LHCN-M2 (cell line): ENCODE data around the gene PAPSS2. TPM values are rescaled to one million over a fixed set of nuclear protein-coding genes. Genes with fewer than 3 reads are reported as not detected.
"Not testable (repeated sequence)": the region's sequence is repeated elsewhere in the genome, so short reads cannot be mapped to it uniquely, and the experiment has no call there.

Source experiments
- DNase-seq: peaks from one replicate; pipeline ENCODE4 v3.0.0-alpha.2; 2012; ENCODE audit warnings: low read depth
- polyA plus RNA-seq: library from polyadenylated mRNA; unstranded; fragments of >200 nt; gene quantifications from one replicate; pipeline ENCODE4 v1.2.1, GENCODE V29; 2012; ENCODE audit warnings: missing spikeins
- total RNA-seq: library from RNA; depleted of rRNA; stranded (reverse); fragments of >200 nt; gene quantifications from 2 replicates; pipeline ENCODE4 v1.2.3, GENCODE V29; 2014; rRNA removed

PAPSS2 gene
- total RNA-seq: 34.5 and 41.2 TPM in 2 replicates
- 43.6 TPM for polyA plus RNA-seq

DNA sequence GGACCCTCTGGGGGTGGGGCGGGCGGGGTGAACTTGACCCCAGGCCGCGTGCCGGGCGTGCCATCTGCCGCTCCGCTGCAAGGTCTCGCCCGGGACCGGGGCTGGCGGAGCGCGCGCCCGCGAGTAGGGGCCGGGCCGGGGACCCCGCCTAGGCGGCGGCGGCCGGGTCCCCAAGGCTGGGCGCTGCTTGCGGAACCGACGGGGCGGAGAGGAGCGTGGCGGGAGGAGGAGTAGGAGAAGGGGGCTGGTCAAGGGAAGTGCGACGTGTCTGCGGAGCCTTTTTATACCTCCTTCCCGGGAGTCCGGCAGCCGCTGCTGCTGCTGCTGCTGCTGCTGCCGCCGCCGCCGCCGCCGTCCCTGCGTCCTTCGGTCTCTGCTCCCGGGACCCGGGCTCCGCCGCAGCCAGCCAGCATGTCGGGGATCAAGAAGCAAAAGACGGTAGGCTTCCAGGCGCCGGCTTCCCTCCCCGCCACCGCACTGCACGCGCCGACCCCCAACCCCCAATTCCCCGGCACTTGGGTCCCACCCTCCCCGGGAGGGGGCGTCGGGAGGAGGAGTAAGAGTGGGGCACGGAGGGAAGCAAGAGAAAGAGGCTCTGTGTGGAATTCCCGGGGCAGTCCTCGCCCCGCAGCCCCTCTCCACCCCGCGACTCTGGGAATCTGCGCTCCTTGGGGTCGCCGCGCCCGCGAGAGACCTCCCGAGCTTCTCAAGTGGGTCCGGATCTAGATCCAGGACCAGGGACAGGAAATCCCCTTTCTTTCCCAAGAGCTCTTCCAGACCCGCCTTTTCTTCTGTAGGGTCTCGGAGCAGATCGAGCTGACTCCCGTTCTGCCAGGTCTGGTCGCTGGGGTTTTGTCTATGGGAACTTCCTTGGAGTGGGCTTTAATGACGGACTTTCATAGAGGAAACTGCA lies at the start of gene PAPSS2:
TSS of gene PAPSS2 (plus strand) at position 308 of the 913 bp plus-strand sequence. CDS start at position 412, 104 bp downstream.
- DNase-seq: peak; percentile 52

DNA sequence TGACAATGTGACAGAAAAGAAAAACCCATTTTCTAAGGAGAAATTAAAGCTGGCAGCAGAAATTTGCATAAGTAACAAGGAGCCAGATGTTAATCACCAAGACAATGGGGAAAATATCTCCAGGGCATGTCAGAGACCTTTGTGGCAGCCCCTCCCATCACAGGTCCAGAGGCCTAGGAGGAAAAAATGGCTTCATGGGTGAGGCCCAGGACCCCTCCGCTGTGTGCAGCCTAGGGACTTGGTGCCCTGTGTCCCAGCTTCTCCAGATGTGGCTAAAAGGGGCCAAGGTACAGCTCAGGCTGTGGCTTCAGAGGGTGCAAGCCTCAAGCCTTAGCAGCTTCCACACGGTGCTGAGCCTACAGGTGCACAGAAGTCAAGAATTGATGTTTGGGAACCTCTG lies 48.3 kb upstream of the PAPSS2 start:
- not testable (repeated sequence) for DNase-seq

DNA sequence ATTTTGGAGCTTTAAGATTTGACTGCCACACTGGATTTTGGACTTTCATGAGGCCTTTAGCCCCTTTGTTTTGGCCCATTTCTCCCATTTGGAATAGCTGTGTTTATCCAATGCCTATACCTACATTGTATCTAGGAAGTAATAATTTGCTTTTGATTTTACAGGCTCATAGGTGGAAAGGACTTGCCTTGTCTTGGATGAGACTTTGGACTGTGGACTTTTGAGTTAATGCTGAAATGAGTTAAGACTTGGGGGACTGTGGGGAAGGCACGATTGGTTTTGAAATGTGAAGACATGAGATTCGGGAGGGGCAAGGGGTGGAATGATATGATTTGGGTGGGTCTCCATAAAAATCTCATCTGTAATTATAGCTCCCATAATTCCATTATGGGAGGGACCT lies 47.6 kb upstream of the PAPSS2 start:
- no peak for DNase-seq

DNA sequence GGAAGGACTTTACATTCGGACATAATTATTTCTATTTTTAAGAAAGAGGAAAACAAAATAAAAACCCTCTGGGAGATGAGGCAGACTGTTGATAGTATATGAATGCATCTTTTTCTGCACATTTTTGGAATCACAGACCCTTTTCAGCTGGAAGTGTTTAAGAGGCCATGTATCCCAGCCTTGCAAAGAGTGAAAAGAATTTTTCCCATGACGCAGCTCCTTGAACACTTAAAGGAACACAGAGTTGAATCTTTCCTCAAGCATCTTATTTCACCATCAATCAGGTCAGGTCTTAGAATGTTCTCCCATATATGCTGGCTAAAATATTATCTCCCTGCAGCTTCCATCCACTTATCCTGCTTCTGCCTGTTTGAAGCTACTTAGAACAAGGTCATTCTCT lies 45.9 kb upstream of the PAPSS2 start:
- no peak for DNase-seq

DNA sequence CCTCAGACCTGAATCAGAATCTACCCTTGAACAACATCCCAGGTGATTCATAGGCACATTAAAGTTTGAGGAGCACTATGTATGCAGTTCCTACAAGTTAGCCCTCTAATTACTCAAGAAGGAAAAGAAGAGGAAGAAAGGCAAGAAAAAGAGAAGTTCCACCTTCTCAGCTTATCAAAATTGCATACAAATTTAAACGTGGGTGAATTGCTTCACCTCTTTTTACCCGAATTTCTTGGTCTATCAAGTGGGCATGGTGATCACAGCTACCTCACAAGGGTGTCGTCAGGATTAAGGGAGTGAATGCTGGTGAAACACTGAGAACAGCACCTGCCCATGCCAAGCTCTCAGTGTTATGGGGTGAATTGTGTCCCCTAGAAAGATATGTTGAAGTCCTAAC lies 43.8 kb upstream of the PAPSS2 start:
- no peak for DNase-seq

DNA sequence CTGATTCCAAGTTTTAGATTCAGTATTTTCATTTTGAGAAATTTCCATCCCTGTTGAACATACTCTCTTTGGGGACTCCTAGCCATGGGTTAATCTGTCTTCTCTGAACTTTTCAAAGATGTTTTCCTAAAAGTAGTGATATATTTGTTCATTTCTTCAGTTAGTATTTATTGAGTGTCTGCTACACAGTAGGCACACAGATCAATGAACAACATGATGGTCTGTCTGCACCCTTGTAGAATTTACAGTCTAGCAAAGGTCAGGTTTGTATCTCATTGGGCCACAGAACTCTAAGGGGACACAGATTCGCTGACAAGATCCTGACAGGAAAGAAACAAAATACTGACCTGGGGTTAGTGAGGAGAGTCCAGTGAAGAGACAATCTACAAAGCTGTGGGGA lies 42.2 kb upstream of the PAPSS2 start:
- no peak for DNase-seq

DNA sequence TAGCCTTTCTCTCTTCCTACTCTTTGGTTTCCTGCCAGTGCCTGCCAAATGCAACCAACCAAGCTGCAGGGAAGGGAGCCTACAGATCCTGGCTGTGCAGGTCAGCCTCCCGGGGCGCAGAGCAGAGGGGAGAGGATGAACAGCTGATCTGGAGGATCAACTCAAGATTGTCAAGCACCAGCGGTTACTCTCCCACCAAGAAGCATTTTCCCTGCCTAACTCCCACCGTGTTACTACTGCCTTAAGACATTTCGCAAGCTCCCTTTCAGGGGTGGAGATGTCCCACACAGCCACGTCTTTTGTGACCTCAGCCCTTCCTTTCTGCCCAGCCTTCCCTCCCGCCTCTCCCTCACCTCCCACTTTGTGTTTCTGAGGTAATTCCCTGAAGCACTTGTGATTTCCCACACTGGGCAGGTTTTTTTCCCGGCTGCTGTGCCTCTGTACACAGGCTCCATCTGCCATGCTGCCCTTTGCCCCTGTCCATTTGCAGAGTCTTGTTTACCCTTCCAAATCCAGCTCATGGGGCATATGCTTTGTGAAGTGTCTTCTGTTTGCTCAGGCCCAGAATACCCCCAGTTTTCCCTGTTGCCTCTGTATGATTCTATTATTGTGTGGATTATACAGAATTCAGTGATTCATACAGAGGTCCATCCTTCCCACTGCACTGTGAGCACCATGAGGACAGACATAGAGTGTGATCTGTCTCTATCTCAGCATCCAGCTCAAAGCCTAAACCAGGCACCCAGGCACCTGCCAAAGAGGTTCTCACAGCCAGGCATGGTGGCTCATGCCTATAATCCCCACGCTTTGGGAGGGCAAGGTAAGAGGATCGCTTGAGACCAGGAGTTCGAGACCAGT lies 40.9 kb upstream of the PAPSS2 start:
- DNase-seq: no peak

DNA sequence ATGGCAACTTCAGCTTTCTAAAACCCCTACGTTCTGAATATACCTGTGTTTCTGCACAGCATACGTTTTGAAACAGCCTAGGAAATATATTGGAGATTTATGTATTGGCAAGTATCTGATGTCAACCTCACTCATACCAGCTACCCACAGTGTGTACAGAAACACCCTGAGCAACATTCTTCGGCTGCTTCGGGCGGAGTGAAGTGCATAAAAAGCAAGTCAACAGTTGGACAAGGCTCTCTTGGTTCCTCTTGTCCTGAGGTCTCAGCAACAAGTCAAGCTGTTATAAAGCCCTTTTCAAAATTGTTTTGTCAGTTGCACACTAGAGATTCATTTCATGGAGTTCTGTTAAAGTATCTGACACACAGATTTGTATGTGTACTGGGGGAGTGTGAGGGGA lies 40.0 kb upstream of the PAPSS2 start:
- DNase-seq: no peak

DNA sequence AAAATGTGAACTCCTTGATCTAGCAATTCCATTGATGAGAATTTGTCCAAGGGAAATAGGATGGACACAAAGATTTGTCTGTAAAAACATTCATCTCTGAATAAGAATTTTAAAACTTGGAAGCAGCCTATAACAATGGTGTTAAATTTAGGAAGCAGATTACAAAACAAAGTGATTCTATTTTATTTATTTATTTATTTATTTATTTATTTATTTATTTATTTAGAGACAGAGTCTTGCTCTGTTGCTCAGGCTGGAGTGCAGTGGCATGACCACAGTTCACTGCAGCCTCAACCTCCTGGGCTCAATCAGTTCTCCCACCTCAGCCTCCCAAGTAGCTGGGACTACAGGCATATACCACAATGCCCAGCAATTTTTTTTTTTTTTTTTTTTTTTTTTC lies 38.2 kb upstream of the PAPSS2 start:
- DNase-seq: not testable (repeated sequence)

DNA sequence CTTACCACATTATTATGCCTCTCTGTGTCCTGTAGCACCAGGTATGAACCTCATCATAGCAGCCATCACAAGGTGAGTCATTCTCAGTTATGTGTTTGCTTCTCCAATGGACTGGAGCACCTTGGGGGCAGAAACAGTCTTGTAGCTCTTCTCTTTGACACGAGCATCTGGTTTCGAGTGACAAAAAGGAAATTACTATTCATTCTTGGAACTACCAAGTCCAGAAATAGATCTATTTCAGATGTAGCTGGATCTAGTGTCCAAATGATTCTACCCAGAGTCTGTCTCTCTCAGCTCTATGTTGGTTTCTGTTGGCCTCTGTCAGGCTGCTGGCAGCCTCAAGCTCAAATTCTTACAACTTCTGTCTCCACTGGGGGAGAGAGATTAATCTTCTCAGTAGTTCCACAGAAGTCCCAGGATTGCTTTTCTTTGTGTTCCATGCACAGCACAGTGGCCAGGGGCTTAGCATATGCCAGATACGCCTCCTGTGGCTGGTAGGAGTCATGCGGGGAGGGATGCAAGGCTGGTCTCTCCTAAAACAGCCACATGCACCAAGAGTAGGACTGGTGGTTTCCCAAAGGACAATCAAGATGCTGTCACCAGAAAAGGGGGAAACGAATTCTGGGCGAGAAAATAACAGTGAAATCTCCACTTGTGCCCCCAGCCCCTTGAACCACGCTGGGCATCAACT lies 37.2 kb upstream of the PAPSS2 start:
- no peak for DNase-seq

DNA sequence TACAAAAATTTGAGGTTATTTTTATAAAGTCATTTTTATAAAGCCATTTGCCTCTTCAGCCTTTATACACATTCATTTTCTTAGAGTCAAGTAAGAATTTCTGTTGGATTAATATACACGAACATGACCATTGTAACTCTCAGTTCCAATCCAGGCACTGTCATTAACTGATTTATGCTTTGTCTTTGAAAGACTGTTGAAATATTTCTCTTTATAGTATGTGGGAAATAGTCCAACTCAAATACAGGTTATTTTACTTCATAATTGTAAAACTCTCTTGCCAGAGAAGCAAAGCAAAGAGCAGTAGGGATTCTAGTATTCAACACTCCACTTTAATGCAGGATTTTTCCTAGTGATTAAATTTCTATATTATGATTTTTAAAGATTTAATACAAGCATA lies 36.5 kb upstream of the PAPSS2 start:
- no peak for DNase-seq

DNA sequence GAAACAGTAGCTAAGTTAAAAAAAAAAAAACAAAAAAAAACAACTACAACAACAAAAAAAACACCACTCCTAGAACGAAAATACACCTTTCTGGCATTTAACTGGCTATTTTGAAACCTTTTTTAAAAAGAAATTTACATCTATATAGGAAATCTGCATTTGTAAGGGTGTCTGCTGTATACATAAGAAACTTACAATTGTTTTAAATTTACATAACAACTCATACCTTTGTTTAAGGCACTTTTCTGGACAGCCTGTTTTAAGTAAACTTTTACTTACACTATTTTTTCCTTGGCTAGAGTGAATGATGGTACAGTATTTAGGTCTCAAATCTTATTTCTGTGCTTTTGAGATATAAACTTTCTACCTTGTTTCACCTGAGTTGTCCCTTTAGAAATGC lies 34.0 kb upstream of the PAPSS2 start:
- DNase-seq: no peak

DNA sequence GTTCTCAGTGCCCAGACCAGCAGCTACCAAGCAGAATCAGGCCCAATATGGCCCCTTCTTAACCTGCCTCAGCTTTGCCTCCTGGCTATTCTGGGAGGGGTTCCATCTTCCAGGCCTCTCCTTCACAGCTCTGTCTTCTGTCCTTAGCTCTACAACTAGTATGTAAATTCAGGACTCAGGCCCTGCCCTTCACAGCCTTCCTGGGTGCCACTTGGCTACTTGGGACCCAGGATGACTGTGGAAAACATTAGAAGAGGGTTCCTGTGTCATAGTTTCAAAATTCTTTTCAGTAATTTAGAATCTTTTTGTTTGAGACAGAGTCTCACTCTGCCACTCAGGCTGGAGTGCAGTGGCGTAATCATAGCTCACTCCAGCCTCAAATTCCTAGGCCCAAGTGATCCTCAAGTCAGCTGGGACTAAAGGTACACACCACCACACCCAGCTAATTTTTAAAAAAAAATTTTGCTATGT lies 33.2 kb upstream of the PAPSS2 start:
- no peak for DNase-seq

DNA sequence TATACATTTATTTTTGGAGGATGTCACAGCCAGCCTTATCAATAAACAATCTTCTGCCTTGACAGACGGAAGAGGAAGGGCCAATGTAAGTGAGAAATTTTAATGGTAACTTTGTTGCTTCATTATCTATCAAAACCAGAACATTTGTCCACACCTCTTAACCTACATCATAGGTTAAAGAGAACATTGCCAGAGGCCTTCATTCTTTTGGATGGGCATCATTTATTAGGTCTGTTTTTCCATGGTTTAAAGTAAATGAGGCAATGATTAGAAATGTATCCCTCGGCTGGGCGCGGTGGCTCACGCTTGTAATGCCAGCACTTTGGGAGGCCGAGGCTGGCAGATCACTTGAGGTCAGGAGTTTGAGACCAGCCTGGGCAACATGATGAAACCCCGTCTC lies 29.5 kb upstream of the PAPSS2 start:
- no peak for DNase-seq

DNA sequence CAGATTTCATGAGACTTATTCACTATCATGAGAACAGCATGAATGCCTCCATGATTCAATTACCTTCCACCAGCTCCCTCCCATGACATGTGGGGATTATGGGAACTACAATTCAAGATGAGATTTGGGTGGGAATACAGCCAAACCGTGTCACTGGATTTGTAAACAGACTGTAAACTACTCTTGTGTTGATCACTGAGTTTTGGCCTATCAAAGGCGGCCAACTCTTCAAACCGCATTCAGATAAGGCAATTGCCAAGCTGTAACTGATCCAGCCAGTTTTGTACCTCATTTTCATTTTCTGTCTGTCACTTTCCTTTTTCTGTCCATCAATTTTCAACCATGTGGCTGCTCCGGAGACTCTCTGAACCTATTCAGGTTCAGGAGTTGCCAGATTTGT lies 27.2 kb upstream of the PAPSS2 start:
- DNase-seq: no peak

DNA sequence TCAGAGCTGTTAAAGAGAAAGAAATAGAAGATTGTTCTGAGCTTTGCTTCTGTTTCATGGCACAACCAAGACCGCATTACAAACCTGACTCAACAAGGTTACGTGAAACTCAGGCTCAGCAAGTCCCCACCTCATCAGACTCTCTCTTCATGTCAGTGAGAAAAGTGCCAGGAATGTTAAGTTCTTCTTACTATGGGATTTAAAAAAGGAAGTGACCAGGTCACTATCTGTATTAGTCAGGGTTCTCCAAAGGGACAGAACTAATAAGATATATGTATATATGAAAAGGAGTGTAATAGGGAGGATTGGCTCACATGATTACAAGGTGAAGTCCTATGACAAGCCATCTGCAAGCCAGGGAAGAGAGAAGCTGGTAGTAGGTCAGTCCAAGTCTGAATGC lies 25.4 kb upstream of the PAPSS2 start:
- DNase-seq: no peak

DNA sequence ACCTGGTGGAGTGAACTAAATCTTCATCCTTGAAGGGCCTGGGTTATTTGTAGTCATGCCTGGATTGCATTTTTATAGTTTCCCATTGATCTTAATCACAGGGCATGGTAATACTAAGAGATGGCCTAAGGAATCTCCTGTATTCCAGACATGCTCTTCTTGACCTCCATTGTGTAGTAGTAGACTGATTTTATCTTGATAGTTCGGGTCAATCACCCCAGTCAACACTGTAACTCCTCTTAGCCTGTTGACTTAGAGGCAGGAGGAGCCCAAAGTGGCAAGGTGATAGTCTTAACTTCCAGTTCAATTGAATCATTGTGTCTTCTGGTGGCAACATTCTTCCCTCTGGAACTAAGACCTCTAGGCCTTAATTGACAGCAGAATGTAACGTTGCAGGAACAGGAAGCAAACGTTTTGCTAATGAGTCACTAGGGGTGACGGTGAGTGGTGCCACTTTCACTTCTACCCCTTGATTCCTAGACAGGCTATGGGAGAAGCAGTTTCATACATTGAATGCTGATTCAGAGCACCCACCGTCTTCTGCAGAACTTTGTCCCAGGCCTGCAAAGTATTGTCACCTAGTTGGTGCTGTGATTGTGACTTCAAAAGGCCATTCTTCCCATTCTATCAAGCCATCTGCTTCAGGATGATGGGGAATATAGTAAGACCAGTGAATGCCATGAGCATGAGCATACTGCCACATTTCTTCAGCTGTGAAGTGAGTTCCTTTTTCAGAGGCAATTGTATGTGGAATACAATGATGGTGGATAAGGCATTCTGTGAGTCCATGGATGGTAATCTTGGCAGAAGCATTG lies 24.0 kb upstream of the PAPSS2 start:
- peak; percentile 82 for DNase-seq

DNA sequence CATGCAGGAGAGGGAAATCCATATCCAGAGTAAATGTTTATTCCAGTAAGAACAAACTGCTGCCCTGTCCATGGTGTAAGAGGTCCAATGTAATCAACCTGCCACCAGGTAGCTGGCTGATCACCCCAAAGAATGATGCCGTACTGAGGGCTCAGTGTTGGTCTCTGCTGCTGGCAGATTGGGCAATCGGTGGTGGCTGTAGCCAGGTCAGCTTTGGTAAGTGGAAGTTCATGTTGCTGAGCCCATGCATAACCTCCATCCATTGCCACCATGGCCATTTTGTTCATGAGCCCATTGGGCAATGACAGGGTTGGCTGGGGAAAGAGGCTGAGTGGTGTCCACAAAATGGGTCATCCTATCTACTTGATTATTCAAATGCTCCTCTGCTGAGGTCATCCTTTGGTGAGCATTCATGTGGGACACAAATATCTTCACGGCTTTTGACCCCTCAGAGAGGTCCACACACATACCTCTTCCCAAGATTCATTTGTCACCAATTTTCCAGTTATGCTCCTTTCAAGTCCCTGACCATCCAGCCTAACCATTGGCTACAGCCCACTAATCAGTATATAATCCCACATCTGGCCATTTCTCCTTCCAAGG lies 23.3 kb upstream of the PAPSS2 start:
- DNase-seq: no peak

DNA sequence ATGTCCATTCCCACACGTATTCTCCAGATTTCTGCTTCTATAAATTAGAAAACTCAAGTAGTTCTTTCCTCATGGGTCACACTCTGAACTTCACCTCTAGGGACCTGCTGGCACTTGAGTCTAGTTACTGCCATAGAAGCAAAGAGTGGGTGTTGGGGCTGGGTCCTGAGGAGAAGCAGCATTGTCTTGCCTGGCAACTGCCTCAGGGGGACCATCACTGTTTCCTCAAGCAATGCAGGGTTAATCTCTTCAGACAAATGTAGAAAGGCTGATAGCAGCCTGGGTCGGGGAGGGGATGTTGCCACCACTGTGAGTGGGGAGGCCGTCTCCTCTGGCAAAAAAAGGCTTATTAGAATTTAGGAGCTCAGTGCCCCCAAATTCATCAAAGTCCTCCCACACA lies 20.2 kb upstream of the PAPSS2 start:
- DNase-seq: no peak

DNA sequence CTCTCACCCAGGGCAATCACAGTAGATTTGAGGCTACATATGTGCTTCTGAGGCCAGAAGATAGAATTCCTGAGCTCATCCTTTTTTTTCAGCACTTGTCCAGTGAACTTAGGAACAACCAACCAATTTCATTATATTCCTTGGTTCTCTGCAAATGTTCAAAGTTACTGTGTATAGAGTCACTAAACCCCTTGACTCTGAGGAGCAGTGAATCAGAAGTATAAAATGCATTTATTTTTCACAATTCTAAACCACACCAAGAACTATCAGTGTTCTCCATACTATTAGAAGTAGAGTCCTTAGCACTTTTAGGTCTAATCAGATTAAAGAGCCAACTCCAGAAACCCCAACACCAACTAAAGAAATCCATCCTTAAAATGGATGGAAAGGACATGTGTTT lies 19.6 kb upstream of the PAPSS2 start:
- no peak for DNase-seq

DNA sequence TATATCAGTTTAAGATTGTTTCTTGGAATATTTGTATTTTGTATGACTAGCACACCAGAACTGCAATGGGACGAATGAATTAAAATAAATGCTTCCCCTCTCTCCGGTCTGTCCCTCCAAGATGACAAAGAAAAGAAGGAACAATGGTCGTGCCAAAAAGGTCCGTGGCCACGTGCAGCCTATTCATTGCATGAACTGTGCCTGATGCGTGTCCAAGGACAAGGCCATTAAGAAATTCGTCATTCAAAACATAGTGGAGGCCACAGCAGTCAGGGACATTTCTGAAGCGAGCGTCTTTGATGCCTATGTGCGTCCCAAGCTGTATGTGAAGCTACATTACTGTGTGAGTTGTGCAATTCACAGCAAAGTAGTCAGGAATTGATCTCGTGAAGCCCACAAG lies 17.2 kb upstream of the PAPSS2 start:
- DNase-seq: no peak
